OCI-LY3 (cell line): ENCODE measurements around the gene HIBCH.

Experiments used
- H2AFZ ChIP-seq: fragments of 200-600, 300-600 bp; shearing (Covaris generic); 2 replicates; pipeline ENCODE4 v1.6.0; 2014; ENCODE audit warnings: antibody characterized with exemption, low read depth, low read length
- H3K27ac ChIP-seq: fragments of 200-600, 300-600 bp; sonication (generic); 2 replicates; pipeline ENCODE4 v1.5.1; 2014; ENCODE audit warnings: mild to moderate bottlenecking, low read length, moderate library complexity, mixed read lengths
- H3K27me3 ChIP-seq: fragments of 200-600, 300-600 bp; sonication (generic); 2 replicates; pipeline ENCODE4 v1.6.1; 2014; ENCODE audit warnings: low read depth, low read length, mixed read lengths
- H3K36me3 ChIP-seq: fragments of 200-600, 300-600 bp; sonication (generic); replicated peaks from 2 replicates; pipeline ENCODE3; 2014; ENCODE audit warnings: low read depth, low read length, mixed read lengths
- H3K4me1 ChIP-seq: fragments of 300-600, 200-600 bp; sonication (generic); 2 replicates; pipeline ENCODE4 v1.6.1; 2014; ENCODE audit warnings: low read length, mixed read lengths
- H3K4me2 ChIP-seq: fragments of 200-600, 300-600 bp; sonication (generic); 2 replicates; pipeline ENCODE4 v1.6.1; 2014; ENCODE audit warnings: low read length, mixed read lengths
- H3K4me3 ChIP-seq: fragments of 300-600, 200-600 bp; sonication (generic); 2 replicates; pipeline ENCODE4 v1.5.1; 2014; ENCODE audit warnings: antibody characterized with exemption, mild to moderate bottlenecking, low read length, moderate library complexity
- H3K79me2 ChIP-seq: fragments of 300-600, 200-600 bp; shearing (Covaris generic); 2 replicates; pipeline ENCODE4 v1.6.1; 2014; ENCODE audit warnings: mild to moderate bottlenecking, low read length, mixed read lengths
- H3K9ac ChIP-seq: fragments of 300-600, 200-600 bp; shearing (Covaris generic); 2 replicates; pipeline ENCODE4 v1.6.0; 2014; ENCODE audit warnings: mild to moderate bottlenecking, low read length, moderate library complexity
- H3K9me3 ChIP-seq: fragments of 200-600, 300-600 bp; shearing (Covaris generic); 2 replicates; pipeline ENCODE4 v1.6.1; 2014; ENCODE audit warnings: low read length, mixed read lengths; ENCODE audit not compliant: insufficient read depth
- H4K20me1 ChIP-seq: fragments of 200-600, 300-600 bp; sonication (generic); 2 replicates; pipeline ENCODE4 v1.6.1; 2016; ENCODE audit warnings: low read length, mixed read lengths; ENCODE audit not compliant: insufficient read depth
- EZH2phosphoT487 ChIP-seq: fragments of 200-600 bp; shearing (Covaris generic); IDR thresholded peaks from 2 replicates; pipeline ENCODE4 v1.6.1; 2018; ENCODE audit warnings: antibody characterized with exemption, mixed run types, low read depth
- TF ChIP-seq, protein P1 (sequence below): fragments of 200-600, 300-600 bp; sonication (generic); IDR thresholded peaks from 2 replicates; pipeline ENCODE4 v1.5.1; 2014; ENCODE audit warnings: antibody characterized with exemption, low read length, low read depth

The HIBCH gene

GRCh38 chr2:190323406-190323805 lies 3.8 kb upstream of the HIBCH start:
- H3K27ac ChIP-seq = no peak overlapping the region
- H3K36me3 ChIP-seq = no peaks in the 10 kb centered on the region
- no peak overlapping the region for H3K9ac ChIP-seq
- H2AFZ ChIP-seq = no peak overlapping the region
- no peak overlapping the region for H3K4me3 ChIP-seq
- TF ChIP-seq, protein P1, sequence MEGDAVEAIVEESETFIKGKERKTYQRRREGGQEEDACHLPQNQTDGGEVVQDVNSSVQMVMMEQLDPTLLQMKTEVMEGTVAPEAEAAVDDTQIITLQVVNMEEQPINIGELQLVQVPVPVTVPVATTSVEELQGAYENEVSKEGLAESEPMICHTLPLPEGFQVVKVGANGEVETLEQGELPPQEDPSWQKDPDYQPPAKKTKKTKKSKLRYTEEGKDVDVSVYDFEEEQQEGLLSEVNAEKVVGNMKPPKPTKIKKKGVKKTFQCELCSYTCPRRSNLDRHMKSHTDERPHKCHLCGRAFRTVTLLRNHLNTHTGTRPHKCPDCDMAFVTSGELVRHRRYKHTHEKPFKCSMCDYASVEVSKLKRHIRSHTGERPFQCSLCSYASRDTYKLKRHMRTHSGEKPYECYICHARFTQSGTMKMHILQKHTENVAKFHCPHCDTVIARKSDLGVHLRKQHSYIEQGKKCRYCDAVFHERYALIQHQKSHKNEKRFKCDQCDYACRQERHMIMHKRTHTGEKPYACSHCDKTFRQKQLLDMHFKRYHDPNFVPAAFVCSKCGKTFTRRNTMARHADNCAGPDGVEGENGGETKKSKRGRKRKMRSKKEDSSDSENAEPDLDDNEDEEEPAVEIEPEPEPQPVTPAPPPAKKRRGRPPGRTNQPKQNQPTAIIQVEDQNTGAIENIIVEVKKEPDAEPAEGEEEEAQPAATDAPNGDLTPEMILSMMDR = no peak
- TF ChIP-seq EZH2phosphoT487 = no peak
- no peaks in the 10 kb centered on the region for H4K20me1 ChIP-seq
- H3K9me3 ChIP-seq = no peaks in the 10 kb centered on the region
- H3K27me3 ChIP-seq = no peaks in the 10 kb centered on the region
- H3K79me2 ChIP-seq = no peaks in the 10 kb centered on the region
- H3K4me2 ChIP-seq = no peak overlapping the region
- H3K4me1 ChIP-seq = peaks cover 17% of the 10 kb centered on the region

- no peaks in the 10 kb centered on the region for H3K9me3 ChIP-seq
- no peaks in the 10 kb centered on the region for H4K20me1 ChIP-seq
- TF ChIP-seq EZH2phosphoT487 = no peak
- TF ChIP-seq, protein P1 = no peak
- H3K4me2 ChIP-seq = peak overlapping the region; percentile 87
- peak overlapping the region; percentile 27; the same call in 1 of the 2 replicates for H3K27ac ChIP-seq
- peak overlapping the region; percentile 93 for H3K4me3 ChIP-seq
- H3K9ac ChIP-seq = peak overlapping the region; percentile 66; the same call in 1 of the 2 replicates
- H2AFZ ChIP-seq = peak overlapping the region; percentile 75
- H3K36me3 ChIP-seq = no peaks in the 10 kb centered on the region
- H3K4me1 ChIP-seq = peaks cover 20% of the 10 kb centered on the region
- H3K27me3 ChIP-seq = no peaks in the 10 kb centered on the region
- H3K79me2 ChIP-seq = no peaks in the 10 kb centered on the region
These were observed 1.1 kb upstream of the HIBCH start for GRCh38 chr2:190320696-190321095.

- Histone ChIP-seq H3K4me3 (peak overlapping the region; percentile 93), H3K4me1 (peaks cover 27% of the 10 kb centered on the region), H3K9me3 (no peaks in the 10 kb centered on the region), H3K79me2 (no peaks in the 10 kb centered on the region), H3K27ac (peak overlapping the region; percentile 27), H4K20me1 (no peaks in the 10 kb centered on the region), H3K27me3 (no peaks in the 10 kb centered on the region), H3K4me2 (peak overlapping the region; percentile 87), H2AFZ (peak overlapping the region; percentile 75), H3K36me3 (no peaks in the 10 kb centered on the region), H3K9ac (peak overlapping the region; percentile 66)
- TF ChIP-seq EZH2phosphoT487 = no peak
- TF ChIP-seq, protein P1 = no peak
These were observed 583 bp downstream of the HIBCH start for GRCh38 chr2:190318931-190319554.

DNA sequence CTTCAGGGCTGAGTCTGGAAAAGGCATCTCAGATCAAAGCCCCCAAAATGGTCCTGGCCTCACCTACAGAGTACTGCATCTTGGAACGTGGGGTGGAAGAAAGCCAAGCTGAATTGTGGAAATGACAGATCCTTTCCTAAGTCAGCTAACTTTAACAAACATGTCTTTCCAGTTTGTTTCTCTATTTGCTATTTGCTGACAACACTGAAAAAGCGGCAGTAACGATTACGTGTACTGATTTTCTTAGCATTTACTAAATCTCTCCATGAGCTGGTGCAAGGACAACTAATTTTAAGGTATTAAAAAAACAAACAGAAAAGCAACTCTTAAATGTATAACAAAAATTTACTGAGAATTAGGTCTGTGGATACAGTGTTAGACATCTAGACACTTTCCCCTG lies 1.1 kb downstream of the HIBCH start:
- no peak overlapping the region for H2AFZ ChIP-seq

More for the DNA sequence above, 1.1 kb downstream of the HIBCH start:
- peak overlapping the region; percentile 87 for H3K4me2 ChIP-seq
- peak overlapping the region; percentile 93 for H3K4me3 ChIP-seq
- no peaks in the 10 kb centered on the region for H3K36me3 ChIP-seq
- peaks cover 27% of the 10 kb centered on the region for H3K4me1 ChIP-seq
- H3K9me3 ChIP-seq = no peaks in the 10 kb centered on the region
- no peaks in the 10 kb centered on the region for H4K20me1 ChIP-seq
- no peaks in the 10 kb centered on the region for H3K27me3 ChIP-seq
- H3K79me2 ChIP-seq = no peaks in the 10 kb centered on the region
- TF ChIP-seq EZH2phosphoT487 = no peak
- TF ChIP-seq, protein P1 = no peak
- no peak overlapping the region for H3K27ac ChIP-seq
- H3K9ac ChIP-seq = peak overlapping the region; percentile 66
